Erythroblast (primary cell): ENCODE measurements around the gene ABCB9.

Experiments used
- DNase-seq, 2 experiments: peaks; one replicate each; lab custom pipeline; 2025; lab: John Stamatoyannopoulos, UW
- GATA1 ChIP-seq: IDR thresholded peaks from 2 replicates; pipeline ENCODE4 v1.6.1; 2011; ENCODE audit warnings: low read depth, mild to moderate bottlenecking, control low read depth, low read length, moderate library complexity
- POLR2A ChIP-seq: IDR thresholded peaks from 2 replicates; pipeline ENCODE4 v1.6.1; 2011; ENCODE audit warnings: mild to moderate bottlenecking, low read length

The ABCB9 gene

DNA sequence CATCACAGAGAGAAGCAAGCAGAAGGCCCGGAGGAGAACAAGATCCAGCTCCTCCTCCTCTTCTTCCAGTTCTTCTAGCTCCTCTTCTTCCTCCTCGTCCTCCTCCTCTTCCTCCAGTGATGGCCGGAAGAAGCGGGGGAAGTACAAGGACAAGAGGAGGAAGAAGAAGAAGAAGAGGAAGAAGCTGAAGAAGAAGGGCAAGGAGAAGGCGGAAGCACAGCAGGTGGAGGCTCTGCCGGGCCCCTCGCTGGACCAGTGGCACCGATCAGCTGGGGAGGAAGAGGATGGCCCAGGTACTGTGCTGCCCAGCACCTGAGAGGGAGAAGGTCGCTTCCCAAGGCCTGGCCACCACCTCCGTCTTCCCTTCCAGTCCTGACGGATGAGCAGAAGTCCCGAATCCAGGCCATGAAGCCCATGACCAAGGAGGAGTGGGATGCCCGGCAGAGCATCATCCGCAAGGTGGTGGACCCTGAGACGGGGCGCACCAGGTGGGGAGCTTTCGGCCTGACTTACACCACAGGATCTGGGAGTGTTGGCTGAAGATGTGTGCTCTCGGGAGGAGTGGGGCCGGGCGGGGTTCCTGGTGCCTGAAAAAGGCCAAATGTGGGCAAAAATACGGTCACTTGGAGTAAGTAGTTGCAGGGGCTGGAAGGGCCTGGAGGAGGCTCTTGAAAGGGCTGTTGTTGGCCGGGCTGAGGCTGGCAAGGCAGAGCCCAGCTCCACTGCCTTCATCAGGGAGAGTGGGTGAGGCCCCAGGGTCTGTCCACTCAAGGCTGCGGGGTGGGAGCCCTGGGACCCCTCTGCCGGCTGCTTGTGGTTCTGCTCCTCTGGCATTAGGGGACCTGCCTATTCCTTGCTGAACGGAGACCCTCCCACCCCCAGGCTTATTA, 15.6 kb upstream of the ABCB9 start:
- no peak for DNase-seq
- TF ChIP-seq POLR2A (no peak), GATA1 (no peak)

DNA sequence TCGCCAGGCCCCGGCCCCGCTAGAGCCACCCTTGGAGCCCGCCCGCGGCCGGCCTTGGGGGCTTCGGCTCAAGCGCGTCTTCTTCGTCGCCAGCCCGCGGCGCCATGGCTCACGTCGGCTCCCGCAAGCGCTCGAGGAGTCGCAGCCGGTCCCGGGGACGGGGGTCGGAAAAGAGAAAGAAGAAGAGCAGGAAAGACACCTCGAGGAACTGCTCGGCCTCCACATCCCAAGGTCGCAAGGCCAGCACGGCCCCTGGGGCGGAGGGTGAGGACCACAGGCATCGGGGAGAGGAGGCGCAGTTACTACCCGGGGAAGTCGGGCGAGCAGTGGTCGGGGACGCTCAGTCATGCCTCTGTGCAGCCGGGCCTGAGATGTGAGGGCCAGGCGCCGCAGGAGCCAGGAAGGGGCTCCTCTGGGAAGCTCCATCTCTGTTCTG, 14.8 kb upstream of the ABCB9 start:
- TF ChIP-seq POLR2A = no peak
- TF ChIP-seq GATA1 = no peak
- DNase-seq = peak; percentile 63 to 80

DNA sequence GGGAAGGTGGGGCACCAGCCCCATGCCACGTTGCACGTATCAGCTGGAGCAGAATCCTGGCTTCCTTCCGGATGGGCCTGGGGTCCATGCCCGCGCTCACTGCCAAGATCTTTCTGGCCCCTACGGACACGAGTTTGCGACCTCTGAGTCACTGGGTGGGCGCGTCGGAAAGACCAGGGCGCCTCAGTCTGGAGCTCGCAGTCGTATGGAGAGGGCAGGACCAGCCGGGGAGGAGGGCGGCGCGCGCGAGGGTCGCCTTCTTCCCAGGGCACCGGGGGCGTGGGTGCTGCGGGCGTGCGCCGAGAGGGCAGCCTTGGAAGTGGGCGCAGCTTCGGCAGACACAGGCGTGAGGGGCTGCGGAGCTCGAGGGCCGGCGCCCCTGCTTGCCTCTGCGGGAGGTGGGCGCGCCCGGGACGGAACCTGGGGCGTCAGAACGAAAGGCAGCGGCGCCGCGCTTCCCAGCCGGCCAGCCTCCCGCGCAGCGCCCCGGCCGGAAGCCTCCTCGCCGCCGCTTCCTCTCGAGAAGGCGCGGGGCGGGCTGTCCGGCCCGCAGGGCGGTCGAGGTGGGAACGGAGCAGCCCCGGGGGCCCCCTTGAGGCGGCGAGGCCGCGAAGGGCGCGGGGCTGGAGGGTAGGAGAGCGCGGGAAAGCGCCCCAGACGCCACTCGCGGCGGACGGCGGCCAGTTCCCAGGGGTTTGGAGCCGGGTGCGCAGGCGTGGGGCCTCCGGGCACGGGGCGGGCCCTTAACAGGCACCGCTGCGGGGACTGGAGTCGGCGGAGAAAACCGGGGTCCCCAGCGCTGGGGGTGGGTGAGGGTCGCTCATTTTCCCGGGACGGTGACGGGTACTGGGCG, 14.1 kb upstream of the ABCB9 start, which contains the start of gene ARL6IP4:
Gene ARL6IP4 (plus strand): TSS at position 499 of the 853 bp plus-strand sequence. CDS start 459 bp downstream, outside the sequence.
- peak; percentile 70 for TF ChIP-seq POLR2A
- TF ChIP-seq GATA1 = no peak
- peak; percentile 84 to 89 for DNase-seq

DNA sequence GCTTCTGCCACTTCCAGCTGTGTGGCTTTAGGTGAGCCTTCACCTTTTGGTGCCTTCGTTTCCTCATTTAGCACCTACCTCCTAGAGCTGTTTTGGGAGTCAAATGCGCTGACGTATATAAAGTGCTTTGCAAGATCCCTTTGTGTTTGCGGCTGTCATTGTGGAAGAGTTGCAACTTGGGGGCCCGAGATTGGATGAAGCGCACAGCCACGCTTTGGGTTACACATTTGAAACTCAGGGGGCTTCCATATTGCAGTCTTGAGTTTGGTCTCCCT, 13.6 kb upstream of the ABCB9 start:
- TF ChIP-seq POLR2A = no peak
- TF ChIP-seq GATA1 = no peak
- DNase-seq = peak in 1 of 2 experiments; percentile 56

DNA sequence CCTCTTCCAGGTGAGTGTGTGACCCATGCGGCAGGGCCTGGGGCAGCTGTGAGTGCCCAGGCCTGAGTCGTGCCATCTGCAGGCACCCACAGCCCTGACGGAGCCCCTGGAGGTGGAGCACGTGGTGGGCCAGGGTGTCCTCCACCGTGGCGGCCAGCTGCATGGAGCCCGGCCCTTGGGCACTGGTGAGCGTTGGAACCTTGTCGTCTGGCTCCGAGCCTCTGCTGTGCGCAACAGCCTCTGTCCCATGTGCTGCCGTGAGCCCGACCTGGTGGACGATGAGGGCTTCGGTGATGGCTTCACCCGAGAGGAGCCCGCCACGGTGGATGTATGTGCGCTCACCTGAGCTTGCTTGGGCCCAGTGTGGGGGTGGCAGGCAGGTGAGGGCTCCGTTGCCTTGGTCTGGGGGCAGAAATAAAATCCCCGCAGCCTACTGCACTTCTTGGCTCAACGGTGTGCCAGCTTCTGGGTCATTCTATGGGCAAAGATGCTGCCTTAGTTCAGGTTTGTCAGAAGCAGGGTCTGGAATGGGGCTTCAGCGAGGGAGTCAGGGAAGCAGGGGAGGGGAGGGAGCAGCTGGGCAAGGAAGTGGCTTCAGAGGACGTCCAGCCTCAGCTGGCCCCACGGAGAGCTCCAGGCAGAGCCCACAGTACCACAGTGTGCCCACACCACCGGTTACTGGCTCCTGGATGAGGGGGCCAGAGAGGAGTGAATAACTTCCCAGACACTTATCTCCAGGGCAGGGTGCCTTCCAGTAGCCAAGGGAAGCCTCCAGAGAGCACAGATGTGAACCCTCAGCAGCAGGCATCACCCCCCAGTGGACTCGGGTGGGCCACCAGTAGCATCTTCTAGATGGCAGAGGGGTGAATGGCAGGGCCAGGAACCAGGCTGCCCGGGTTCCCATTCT, 13.0 kb upstream of the ABCB9 start:
- TF ChIP-seq GATA1 (no peak), POLR2A (no peak)
- no peak for DNase-seq

DNA sequence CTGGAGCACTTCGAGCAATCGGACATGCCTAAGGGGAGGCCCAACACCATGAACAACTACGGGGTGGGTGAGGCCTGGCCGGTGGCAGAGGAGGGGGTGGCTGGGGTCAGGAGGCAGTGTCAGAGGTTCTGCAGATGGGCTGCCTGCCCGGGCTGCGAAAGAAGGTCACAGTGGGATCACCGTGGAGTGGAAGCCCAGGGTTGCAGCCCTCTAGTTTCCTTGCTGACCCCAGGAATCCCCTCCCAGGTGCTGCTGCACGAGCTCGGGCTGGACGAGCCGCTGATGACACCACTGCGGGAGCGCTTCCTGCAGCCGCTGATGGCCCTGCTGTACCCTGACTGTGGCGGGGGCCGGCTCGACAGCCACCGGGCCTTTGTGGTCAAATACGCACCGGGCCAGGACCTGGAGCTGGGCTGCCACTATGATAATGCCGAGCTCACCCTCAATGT, 12.3 kb upstream of the ABCB9 start:
- TF ChIP-seq POLR2A (no peak), GATA1 (no peak)
- DNase-seq = no peak

DNA sequence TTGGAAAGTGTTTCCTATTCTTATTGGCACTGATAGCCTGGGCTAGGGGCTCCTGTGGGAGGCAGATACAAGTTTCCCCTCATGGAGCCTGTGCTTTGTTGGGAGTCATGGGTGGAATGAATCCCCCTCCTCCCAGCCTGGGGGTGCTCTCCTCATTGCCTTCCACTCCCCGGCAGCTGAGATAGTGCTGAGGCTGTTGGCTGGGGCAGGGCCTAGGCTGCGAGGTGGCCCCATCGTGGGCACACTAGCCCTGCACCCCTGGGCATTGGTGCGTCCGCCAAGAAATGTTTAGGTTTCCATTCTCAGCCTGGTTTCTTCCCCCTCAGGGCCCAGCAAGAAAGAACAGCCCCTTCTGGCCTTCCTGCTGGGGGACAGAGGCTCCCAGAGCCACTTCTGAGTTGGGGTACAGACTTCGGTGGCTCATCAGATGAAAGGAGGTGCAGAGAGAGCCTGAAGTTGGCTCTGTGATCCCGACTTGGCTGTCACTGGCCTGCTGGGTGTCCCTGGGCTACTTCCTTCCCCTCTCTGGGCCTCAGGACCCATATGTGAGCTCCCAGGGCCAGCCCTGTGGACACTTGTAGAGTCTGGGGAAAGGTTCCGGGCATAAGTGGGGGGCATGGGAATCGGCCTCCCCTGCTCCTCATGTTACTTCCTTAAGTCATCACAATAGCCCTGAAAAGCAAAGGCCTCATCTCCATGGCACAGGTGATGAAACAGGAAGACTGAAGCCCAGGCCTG, 11.6 kb upstream of the ABCB9 start:
- TF ChIP-seq POLR2A (no peak), GATA1 (no peak)
- no peak for DNase-seq

DNA sequence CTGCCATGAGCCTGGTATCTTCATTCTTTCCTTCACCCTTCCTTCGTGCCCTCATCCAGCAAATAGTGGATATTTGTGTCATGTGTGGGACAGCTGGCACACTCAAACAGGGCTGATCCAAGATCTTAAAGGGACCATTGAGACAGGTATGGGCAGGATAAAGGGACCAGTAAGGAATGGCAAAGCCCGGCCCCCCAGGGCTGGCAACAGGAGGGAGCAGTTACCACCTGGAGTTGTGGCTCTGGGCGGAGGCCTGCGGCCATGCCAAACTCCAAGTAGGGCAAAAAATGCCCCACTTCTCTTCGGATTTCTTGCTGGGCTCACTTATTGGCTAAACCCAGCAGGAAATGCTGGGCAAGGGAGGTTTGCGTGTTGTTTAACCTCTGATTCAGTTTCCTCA, 10.9 kb upstream of the ABCB9 start:
- DNase-seq = no peak
- TF ChIP-seq POLR2A (no peak), GATA1 (no peak)

DNA sequence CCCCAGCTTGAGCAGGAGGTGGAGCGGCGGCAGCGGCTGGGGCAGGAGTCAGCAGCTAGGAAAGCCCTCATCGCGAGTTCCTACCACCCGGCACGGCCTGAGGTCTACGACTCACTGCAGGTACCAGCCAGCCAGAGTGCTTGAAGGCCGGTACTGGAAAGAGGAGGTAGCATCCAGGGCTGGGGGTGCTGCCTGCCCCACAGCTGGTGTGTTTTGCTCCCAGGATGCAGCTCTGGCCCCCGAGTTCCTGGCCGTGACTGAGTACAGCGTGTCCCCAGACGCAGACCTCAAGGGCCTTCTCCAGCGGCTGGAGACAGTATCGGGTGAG, 10.3 kb upstream of the ABCB9 start:
- no peak for DNase-seq
- TF ChIP-seq GATA1 (no peak), POLR2A (no peak)

DNA sequence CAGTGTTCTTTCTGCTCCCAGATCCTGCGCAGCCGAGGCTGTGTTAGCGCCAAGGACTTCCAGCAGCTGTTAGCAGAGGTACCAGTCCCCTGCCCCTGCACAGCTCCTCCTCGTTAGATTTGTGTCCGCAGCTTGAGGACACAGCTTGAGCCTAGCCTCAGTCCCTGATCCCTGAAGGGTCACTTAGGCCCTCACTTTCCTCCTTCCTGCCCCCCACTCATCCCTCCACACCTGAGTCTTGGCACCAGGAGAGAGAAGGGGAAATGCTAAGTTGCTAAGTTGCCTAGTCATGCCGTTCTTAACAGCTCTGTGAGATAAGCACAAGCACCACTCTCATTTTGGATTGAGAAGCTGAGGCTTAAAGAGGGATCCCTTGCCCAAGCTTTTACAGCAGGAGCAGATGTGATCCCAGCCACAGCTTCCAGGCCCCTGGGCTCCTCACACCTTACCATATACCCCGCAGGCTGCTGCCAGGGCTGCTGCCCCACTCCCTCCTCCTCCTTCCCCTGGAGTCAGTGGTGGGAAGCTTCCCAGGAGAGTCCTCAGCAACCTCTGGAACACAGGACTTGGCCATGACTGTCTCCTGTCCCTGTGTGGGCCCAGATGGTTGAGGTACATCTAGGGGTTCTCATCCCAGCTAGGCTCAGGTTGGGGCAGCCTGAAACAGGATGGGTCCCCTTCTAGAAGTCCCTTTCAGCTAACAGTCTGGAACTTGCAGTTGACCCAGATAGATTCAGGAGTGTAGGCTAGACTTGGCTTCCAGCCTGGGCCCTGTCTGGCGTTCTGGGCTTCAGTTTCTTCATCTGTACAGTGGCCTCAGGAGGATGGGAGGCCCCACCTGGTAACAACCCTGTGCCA, 9.8 kb upstream of the ABCB9 start:
- peak; percentile 82 to 83 for DNase-seq
- TF ChIP-seq GATA1 (no peak), POLR2A (no peak)

DNA sequence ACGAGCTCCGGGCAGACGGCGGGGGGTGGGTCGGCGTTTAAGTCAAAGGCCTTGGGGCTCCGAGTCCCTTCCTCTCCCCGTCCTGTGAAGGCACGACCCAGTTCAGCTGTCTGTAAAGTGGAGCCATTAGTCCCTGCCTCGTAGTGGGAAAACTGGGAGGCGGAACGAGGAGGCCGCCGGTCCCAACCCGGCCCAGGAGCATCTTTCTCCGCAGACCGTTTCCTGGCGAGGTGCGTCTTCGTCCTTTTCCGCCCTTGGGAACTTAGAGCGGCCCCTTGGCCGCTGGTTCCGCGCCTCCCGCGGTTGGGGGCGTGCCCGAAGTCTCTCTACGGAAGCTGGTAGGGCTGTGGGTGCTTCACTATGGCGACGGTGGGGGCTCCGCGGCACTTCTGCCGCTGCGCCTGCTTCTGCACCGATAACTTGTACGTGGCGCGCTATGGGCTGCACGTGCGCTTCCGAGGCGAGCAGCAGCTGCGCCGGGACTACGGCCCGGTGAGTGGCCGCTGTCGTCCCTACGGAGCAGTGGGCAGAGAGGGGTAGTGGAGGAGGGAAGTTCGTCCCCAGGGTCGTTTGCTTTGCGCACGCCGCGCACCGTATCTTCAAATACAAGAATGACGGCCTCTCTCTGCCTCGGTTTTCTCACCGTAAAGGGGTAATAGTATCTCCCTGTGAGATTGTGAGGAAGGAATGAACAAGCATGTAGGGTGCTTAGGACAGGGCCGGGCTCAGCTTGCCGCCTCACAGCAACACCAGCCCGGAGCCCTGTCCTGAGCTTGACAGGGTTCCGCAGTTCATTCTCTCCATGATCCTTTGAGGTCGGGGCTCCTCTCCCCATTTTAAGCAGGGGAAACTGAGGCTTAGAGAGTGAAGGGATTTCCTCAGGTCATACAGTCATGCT, 8.9 kb upstream of the ABCB9 start, which contains the start of gene OGFOD2:
Gene OGFOD2 (plus strand): TSS at position 353 of the 898 bp plus-strand sequence. CDS start 8 bp downstream, at position 361.
- TF ChIP-seq POLR2A (peak; percentile 65), GATA1 (no peak)
- peak; percentile 96 to 97 for DNase-seq
